Esophagus muscularis mucosa (tissue), 3 donors: ENCODE data around the gene ANKRD16.
A peak's percentile ranks its signal among the peaks of the same experiment; 100 is the strongest.

ENCODE experiments used
- CTCF ChIP-seq, 3 experiments: fragments of 200-600 bp in 2 of 3; fragments of 450-650 bp in 1 of 3; sonication (generic) in 2 of 3; IDR thresholded peaks; one replicate each; pipeline ENCODE4 v1.5.1; 2017 to 2019; ENCODE audit warnings: antibody characterized with exemption in 3 of 3, mild to moderate bottlenecking in 2 of 3, moderate library complexity in 1 of 3
- POLR2AphosphoS5 ChIP-seq, 2 donors: sonication (generic); formaldehyde crosslinking; IDR thresholded peaks; one replicate each; pipeline ENCODE4 v1.6.1; 2017; ENCODE audit warnings: antibody characterized with exemption in 2 of 2

- TF ChIP-seq CTCF (IDR thresholded peaks at IDR 0.05) (peak in 1 of 3 experiments; percentile 14), POLR2AphosphoS5 (IDR thresholded peaks at IDR 0.05) (peak; percentile 87 to 97)
These were observed 76.2 kb downstream of the ANKRD16 start, which contains the start of gene GDI2 for GRCh38 chr10:5813341-5814109.
